ENCODE measurements around the gene FTL.

The FTL gene

GRCh38 chr19:49004133-49004532 is 39.0 kb downstream of the FTL start:
- no peak for DNase-seq (ENCODE audit: low read depth)
- TF ChIP-seq CTCF (IDR thresholded peaks at IDR 0.05; ENCODE audit: insufficient read depth, low read depth, low read length, missing control alignments): no peak

GRCh38 chr19:49004964-49005614 is 40.0 kb downstream of the FTL start:
- no peak for DNase-seq (ENCODE audit: low read depth)
- H3K4me3 ChIP-seq (ENCODE audit: low read depth, low read length): no peak overlapping the region
- TF ChIP-seq CTCF (IDR thresholded peaks at IDR 0.05; ENCODE audit: insufficient read depth, low read depth, low read length, missing control alignments): no peak

More at GRCh38 chr19:49004133-49004532, 39.0 kb downstream of the FTL start:
- no peak overlapping the region for H3K4me3 ChIP-seq (ENCODE audit: low read depth, low read length)

GRCh38 chr19:49006905-49007304 is 41.8 kb downstream of the FTL start:
- DNase-seq (ENCODE audit: low read depth): no peak
- no peak for TF ChIP-seq CTCF (IDR thresholded peaks at IDR 0.05; ENCODE audit: insufficient read depth, low read depth, low read length, missing control alignments)
- no peak overlapping the region for H3K4me3 ChIP-seq (ENCODE audit: low read depth, low read length)

GRCh38 chr19:49009828-49010227 is 44.7 kb downstream of the FTL start:
- no peak for TF ChIP-seq CTCF (IDR thresholded peaks at IDR 0.05; ENCODE audit: insufficient read depth, low read depth, low read length, missing control alignments)

GRCh38 chr19:49010453-49010852 is 45.3 kb downstream of the FTL start:
- H3K4me3 ChIP-seq (ENCODE audit: low read depth, low read length): no peak overlapping the region
- no peak for TF ChIP-seq CTCF (IDR thresholded peaks at IDR 0.05; ENCODE audit: insufficient read depth, low read depth, low read length, missing control alignments)
- no peak for DNase-seq (ENCODE audit: low read depth)

More at GRCh38 chr19:49009828-49010227, 44.7 kb downstream of the FTL start:
- no peak for DNase-seq (ENCODE audit: low read depth)
- no peak overlapping the region for H3K4me3 ChIP-seq (ENCODE audit: low read depth, low read length)

GRCh38 chr19:49011194-49011593 is 46.1 kb downstream of the FTL start:
- DNase-seq (ENCODE audit: low read depth): no peak
- TF ChIP-seq CTCF (IDR thresholded peaks at IDR 0.05; ENCODE audit: insufficient read depth, low read depth, low read length, missing control alignments): no peak
- H3K4me3 ChIP-seq (ENCODE audit: low read depth, low read length): no peak overlapping the region
